K562 (cell line): Measurements from ENCODE around the gene ZMYM2. TPM values are rescaled to one million over a fixed set of nuclear protein-coding genes. Genes with fewer than 3 reads are reported as not detected.
A peak's percentile ranks its signal among the peaks of the same experiment; 100 is the strongest.

ENCODE experiments used
- ATAC-seq: fragments of 200-7000 bp; cut with Tn5 transposase; 3 replicates; pipeline ENCODE4 v1.9.1; 2020; ENCODE audit warnings: moderate library complexity
- BruUV-seq: library from RNA; stranded (reverse); fragments of 400-500 nt; replicated peaks from 2 replicates; lab custom pipeline; 2021; lab: Mats Ljungman, UMichigan
- CTCF ChIA-PET: fragments of 300-600 bp; formaldehyde crosslinking; extraction: SDS; loops from one replicate; lab custom pipeline; 2021; ENCODE audit warnings: low intra/inter-chr PET ratio; lab: Yijun Ruan, JAX
- POLR2A ChIA-PET: fragments of 300-600, 350-650 bp; sonication (Branson Sonifier 250); formaldehyde crosslinking; extraction: SDS; loops from one replicate; lab custom pipeline; 2021; ENCODE audit warnings: antibody characterized with exemption, inconsistent platforms; lab: Yijun Ruan, JAX
- DNase-seq, 4 experiments: peaks; one replicate each; pipeline versions ENCODE4 v3.0.0 to v3.0.0-alpha.2; 2011 to 2018; ENCODE audit warnings: low spot score in 3 of 4, mixed read lengths in 3 of 4; ENCODE audit errors: extremely low read depth in 1 of 4
- FAIRE-seq: peaks from 2 replicates; lab custom pipeline; 2011; peaks lifted over from hg19 to GRCh38; lab: Jason Lieb, UNC
- H2AFZ ChIP-seq: 2 replicates; pipeline ENCODE4 v1.6.0; 2011; ENCODE audit warnings: low read depth, low read length, control low read depth, inconsistent platforms
- H3K27ac ChIP-seq: fragments of 200-600 bp; 3 replicates; pipeline ENCODE4 v1.8.0; 2011; ENCODE audit warnings: low read depth, mild to moderate bottlenecking, control low read depth, inconsistent platforms, low read length, moderate library complexity, mixed read lengths; ENCODE audit errors: extremely low read depth
- H3K27me3 ChIP-seq, 2 experiments: fragments of 300-600 bp in 1 of 2; 2 replicates in 1 of 2; 3 replicates in 1 of 2; pipeline versions ENCODE4 v1.6.0 to v1.8.0; 2011; ENCODE audit warnings: inconsistent platforms in 2 of 2, low read length in 2 of 2, mild to moderate bottlenecking in 1 of 2, mixed read lengths in 1 of 2, moderate library complexity in 1 of 2; ENCODE audit not compliant: control insufficient read depth in 2 of 2, insufficient read depth in 2 of 2
- H3K36me3 ChIP-seq: fragments of 300-600 bp; 3 replicates; pipeline ENCODE4 v1.8.0; 2011; ENCODE audit warnings: mild to moderate bottlenecking, low read length, inconsistent platforms; ENCODE audit not compliant: control insufficient read depth, insufficient read depth
- H3K4me1 ChIP-seq, 2 experiments: fragments of 200-600 bp in 1 of 2; replicated peaks in 1 of 2; 2 replicates in 1 of 2; 3 replicates in 1 of 2; pipeline versions ENCODE4 v1.5.1 to v1.8.0; 2011; ENCODE audit warnings: inconsistent platforms in 2 of 2, low read length in 2 of 2, mild to moderate bottlenecking in 1 of 2, mixed read lengths in 1 of 2, moderate library complexity in 1 of 2; ENCODE audit not compliant: control insufficient read depth in 2 of 2, insufficient read depth in 2 of 2
- H3K4me2 ChIP-seq: 2 replicates; pipeline ENCODE4 v1.6.1; 2011; ENCODE audit warnings: low read length, control low read depth, inconsistent platforms, mixed read lengths; ENCODE audit not compliant: insufficient read depth
- H3K4me3 ChIP-seq: fragments of 200-600 bp; sonication (generic), shearing (Covaris generic); 2 replicates; pipeline ENCODE4 v1.5.1; 2016; ENCODE audit warnings: control low read depth, inconsistent platforms
- H3K79me2 ChIP-seq: fragments of 200-600 bp; 3 replicates; pipeline ENCODE4 v1.8.0; 2011; ENCODE audit warnings: low read length, inconsistent platforms; ENCODE audit not compliant: control insufficient read depth, insufficient read depth
- H3K9ac ChIP-seq, 2 experiments: 2 replicates each; pipeline versions ENCODE4 v1.6.0 to v1.6.1; 2011; ENCODE audit warnings: low read depth in 2 of 2, low read length in 2 of 2, control low read depth in 1 of 2, inconsistent platforms in 1 of 2, mild to moderate bottlenecking in 1 of 2, mixed read lengths in 1 of 2; ENCODE audit not compliant: insufficient read depth in 1 of 2
- H3K9me1 ChIP-seq: one replicate; pipeline ENCODE4 v1.6.0; 2011; ENCODE audit warnings: inconsistent platforms, mild to moderate bottlenecking, low read length, moderate library complexity; ENCODE audit not compliant: control insufficient read depth, insufficient read depth
- H3K9me3 ChIP-seq: replicated peaks from 2 replicates; pipeline ENCODE4 v1.5.1; 2011; ENCODE audit warnings: low read depth, low read length, inconsistent platforms; ENCODE audit not compliant: control insufficient read depth, insufficient read depth
- H4K20me1 ChIP-seq: replicated peaks from 2 replicates; pipeline ENCODE4 v1.6.1; 2011; ENCODE audit warnings: low read length, inconsistent platforms, mixed read lengths; ENCODE audit not compliant: control insufficient read depth, insufficient read depth
- FOXM1 ChIP-seq, 2 experiments: fragments of 450-650 bp in 1 of 2; sonication (generic) in 1 of 2; formaldehyde crosslinking in 1 of 2; IDR thresholded peaks; 2 replicates each; pipeline versions ENCODE4 v1.6.1 to v1.9.0; 2017 to 2022; ENCODE audit warnings: low read depth in 2 of 2, mild to moderate bottlenecking in 2 of 2, missing genetic modification reagents in 1 of 2, moderate library complexity in 1 of 2
- MAZ ChIP-seq, 2 experiments: fragments of 450-650 bp in 1 of 2; sonication (generic) in 1 of 2; formaldehyde crosslinking; IDR thresholded peaks in 1 of 2; conservative IDR thresholded peaks in 1 of 2; 2 replicates each; pipeline versions ENCODE4 v1.4.0 to v1.5.0; 2020; ENCODE audit warnings: mild to moderate bottlenecking in 1 of 2, missing genetic modification reagents in 1 of 2
- MYBL2 ChIP-seq, 2 experiments: fragments of 450-650 bp in 1 of 2; sonication (generic) in 1 of 2; formaldehyde crosslinking in 1 of 2; IDR thresholded peaks; 2 replicates each; pipeline versions ENCODE4 v1.6.1 to v1.8.1; 2017 to 2022; ENCODE audit warnings: borderline replicate concordance in 1 of 2, inconsistent platforms in 1 of 2, low read depth in 1 of 2, mild to moderate bottlenecking in 1 of 2, missing genetic modification reagents in 1 of 2, moderate library complexity in 1 of 2
- NFYB ChIP-seq: IDR thresholded peaks from 2 replicates; pipeline ENCODE4 v1.6.1; 2011; ENCODE audit warnings: mild to moderate bottlenecking, moderate library complexity; ENCODE audit not compliant: insufficient read length; ENCODE audit errors: extremely low read depth
- SMARCE1 ChIP-seq: fragments of 450-650 bp; IDR thresholded peaks from 2 replicates; pipeline ENCODE4 v1.7.1; 2016; ENCODE audit warnings: mild to moderate bottlenecking
- ZNF551 ChIP-seq: fragments of 250-450 bp; sonication (Bioruptor Pico); IDR thresholded peaks from 2 replicates; pipeline ENCODE4 v1.5.0; 2021; ENCODE audit warnings: mild to moderate bottlenecking, moderate library complexity
- WGBS: fragments of 100-300 bp; shearing (Covaris generic); methylation state at CpG from one replicate; pipeline ENCODE4 v1.1.6; 2016; ENCODE audit warnings: low coverage, mixed read lengths; ENCODE audit not compliant: insufficient coverage; ENCODE audit errors: missing lambda C conversion rate; 5-methylcytosine and 5-hydroxymethylcytosine counted together
- in situ Hi-C: fragments of 300-500 bp; cut with MboI; formaldehyde crosslinking; loops from 4 replicates; pipeline ENCODE4 v1.15.0; 2018; ENCODE audit warnings: inconsistent platforms, mixed read lengths
- intact Hi-C: fragments of 100-400 bp; cut with micrococcal nuclease; formaldehyde crosslinking; loops from 2 replicates; pipeline ENCODE4 v1.14.2; 2022
- polyA plus RNA-seq, 8 experiments: library from polyadenylated mRNA; depleted of rRNA in 4 of 8; stranded (reverse) in 5 of 8; unstranded in 3 of 8; fragments of >200 nt; fragmentation: Nextera tagmentation in 2 of 8; fragmentation: Illumina TruSeq in 1 of 8; extraction: Ambion mirVana in 2 of 8; extraction: Trizol in 1 of 8; gene quantifications; 2 replicates each; pipeline versions ENCODE4 v1.2.1 to v1.2.3, GENCODE V29; 2011 to 2014; ENCODE audit warnings: inconsistent platforms in 1 of 8, missing spikeins in 1 of 8
- total RNA-seq, 7 experiments: library from RNA; depleted of rRNA in 6 of 7; stranded (reverse); fragments of >200 nt in 6 of 7; fragmentation: Illumina TruSeq in 2 of 7; extraction: Trizol in 2 of 7; gene quantifications; 2 replicates each; pipeline versions ENCODE4 v1.2.1 to v1.2.3, GENCODE V29; 2011 to 2021; ENCODE audit warnings: low replicate concordance in 1 of 7
- TF ChIP-seq, protein P1 (sequence below): fragments of 250-450 bp; sonication (Bioruptor Pico); IDR thresholded peaks from 2 replicates; pipeline ENCODE4 v1.4.0; 2020; ENCODE audit warnings: mild to moderate bottlenecking, moderate library complexity

Gene ZMYM2
- total and polyA plus RNA-seq, 9 of the 15 experiments (the other 6 are each of a cell fraction or from before 2014, with no cell fraction given): 5.0 to 48.8 (median 26.8) TPM

DNA sequence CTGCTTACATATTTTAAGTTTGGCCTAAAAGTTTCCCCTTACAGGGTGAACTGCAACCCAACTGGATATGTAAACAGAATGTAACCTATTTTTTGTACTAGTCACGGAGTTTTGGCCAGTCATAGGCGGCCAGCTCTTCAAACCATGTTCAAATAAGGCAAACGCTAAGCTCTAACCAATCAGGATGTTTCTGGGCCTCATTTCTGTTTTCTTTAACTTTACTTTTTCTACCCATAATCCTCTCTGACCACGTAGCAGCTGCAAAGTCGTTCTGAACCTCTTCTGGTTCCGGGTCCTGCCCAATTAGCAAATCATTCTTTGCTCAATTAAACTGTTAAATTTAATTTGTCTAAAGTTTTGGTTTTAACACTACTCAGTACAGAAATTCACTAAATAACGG lies 8.2 kb upstream of the ZMYM2 start:
- Histone ChIP-seq H3K4me1 (no peaks in the 10 kb centered on the region), H3K36me3 (no peaks in the 10 kb centered on the region), H3K9ac (no peak overlapping the region), H3K4me3 (no peak overlapping the region), H3K9me1 (no peaks in the 10 kb centered on the region), H3K4me2 (no peak overlapping the region), H3K9me3 (no peaks in the 10 kb centered on the region), H3K27me3 (no peaks in the 10 kb centered on the region), H3K79me2 (no peaks in the 10 kb centered on the region), H4K20me1 (no peaks in the 10 kb centered on the region), H2AFZ (peak overlapping the region; percentile 44; the same call in 1 of the 2 replicates), H3K27ac (no peak overlapping the region)
- intact Hi-C loops (no loop called here), in situ Hi-C loops (no loop called here)
- no peak for TF ChIP-seq ZNF551 (CRISPR knock-in tag)
- TF ChIP-seq, protein P1, sequence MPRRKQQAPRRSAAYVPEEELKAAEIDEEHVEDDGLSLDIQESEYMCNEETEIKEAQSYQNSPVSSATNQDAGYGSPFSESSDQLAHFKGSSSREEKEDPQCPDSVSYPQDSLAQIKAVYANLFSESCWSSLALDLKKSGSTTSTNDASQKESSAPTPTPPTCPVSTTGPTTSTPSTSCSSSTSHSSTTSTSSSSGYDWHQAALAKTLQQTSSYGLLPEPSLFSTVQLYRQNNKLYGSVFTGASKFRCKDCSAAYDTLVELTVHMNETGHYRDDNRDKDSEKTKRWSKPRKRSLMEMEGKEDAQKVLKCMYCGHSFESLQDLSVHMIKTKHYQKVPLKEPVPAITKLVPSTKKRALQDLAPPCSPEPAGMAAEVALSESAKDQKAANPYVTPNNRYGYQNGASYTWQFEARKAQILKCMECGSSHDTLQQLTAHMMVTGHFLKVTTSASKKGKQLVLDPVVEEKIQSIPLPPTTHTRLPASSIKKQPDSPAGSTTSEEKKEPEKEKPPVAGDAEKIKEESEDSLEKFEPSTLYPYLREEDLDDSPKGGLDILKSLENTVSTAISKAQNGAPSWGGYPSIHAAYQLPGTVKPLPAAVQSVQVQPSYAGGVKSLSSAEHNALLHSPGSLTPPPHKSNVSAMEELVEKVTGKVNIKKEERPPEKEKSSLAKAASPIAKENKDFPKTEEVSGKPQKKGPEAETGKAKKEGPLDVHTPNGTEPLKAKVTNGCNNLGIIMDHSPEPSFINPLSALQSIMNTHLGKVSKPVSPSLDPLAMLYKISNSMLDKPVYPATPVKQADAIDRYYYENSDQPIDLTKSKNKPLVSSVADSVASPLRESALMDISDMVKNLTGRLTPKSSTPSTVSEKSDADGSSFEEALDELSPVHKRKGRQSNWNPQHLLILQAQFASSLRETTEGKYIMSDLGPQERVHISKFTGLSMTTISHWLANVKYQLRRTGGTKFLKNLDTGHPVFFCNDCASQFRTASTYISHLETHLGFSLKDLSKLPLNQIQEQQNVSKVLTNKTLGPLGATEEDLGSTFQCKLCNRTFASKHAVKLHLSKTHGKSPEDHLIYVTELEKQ: no peak
- TF ChIP-seq SMARCE1: no peak
- TF ChIP-seq FOXM1 (IDR thresholded peaks at IDR 0.05; ENCODE audit: low read depth): peak; percentile 85
- TF ChIP-seq FOXM1 (CRISPR knock-in tag; IDR thresholded peaks at IDR 0.05; ENCODE audit: low read depth): no peak
- peak; percentile 16 for TF ChIP-seq NFYB
- peak; percentile 55 for TF ChIP-seq MYBL2 (IDR thresholded peaks at IDR 0.05; ENCODE audit: low read depth)
- no peak for TF ChIP-seq MYBL2 (CRISPR knock-in tag; IDR thresholded peaks at IDR 0.05; ENCODE audit: borderline replicate concordance)
- TF ChIP-seq MAZ (CRISPR knock-in tag; conservative IDR thresholded peaks at IDR 0.05 in 1 of 2, IDR thresholded peaks at IDR 0.05 in 1 of 2): no peak
- whole genome bisulfite sequencing: 54% methylated on average over 7 of the region's 7 CpGs
- FAIRE-seq (no peak), ATAC-seq (no peak), DNase-seq (no peak)
- CTCF ChIA-PET: no interaction called here
- BruUV-seq: no TSS peak
- POLR2A ChIA-PET: interaction anchor here (1.2 kb wide), 2 partner anchors 9 to 10 kb away, joined by 3 read pairs; no protein-coding TSS in a partner anchor
